Stimulated activated naive CD8-positive, alpha-beta T cell treated with anti-CD3 and anti-CD28 coated beads, Interleukin-15, Interleukin-2, amounts not matched to agents 100 U/mL and 50 U/mL, for 24 hours (primary cell): ENCODE data around the gene MAD1L1.

ENCODE experiments used
- ATAC-seq: fragments of 150-1000 bp; cut with Tn5 transposase; one replicate; pipeline ENCODE4 v1.10.0; 2021
- DNase-seq: peaks from one replicate; pipeline ENCODE4 v3.0.0; 2021

Gene MAD1L1

DNA sequence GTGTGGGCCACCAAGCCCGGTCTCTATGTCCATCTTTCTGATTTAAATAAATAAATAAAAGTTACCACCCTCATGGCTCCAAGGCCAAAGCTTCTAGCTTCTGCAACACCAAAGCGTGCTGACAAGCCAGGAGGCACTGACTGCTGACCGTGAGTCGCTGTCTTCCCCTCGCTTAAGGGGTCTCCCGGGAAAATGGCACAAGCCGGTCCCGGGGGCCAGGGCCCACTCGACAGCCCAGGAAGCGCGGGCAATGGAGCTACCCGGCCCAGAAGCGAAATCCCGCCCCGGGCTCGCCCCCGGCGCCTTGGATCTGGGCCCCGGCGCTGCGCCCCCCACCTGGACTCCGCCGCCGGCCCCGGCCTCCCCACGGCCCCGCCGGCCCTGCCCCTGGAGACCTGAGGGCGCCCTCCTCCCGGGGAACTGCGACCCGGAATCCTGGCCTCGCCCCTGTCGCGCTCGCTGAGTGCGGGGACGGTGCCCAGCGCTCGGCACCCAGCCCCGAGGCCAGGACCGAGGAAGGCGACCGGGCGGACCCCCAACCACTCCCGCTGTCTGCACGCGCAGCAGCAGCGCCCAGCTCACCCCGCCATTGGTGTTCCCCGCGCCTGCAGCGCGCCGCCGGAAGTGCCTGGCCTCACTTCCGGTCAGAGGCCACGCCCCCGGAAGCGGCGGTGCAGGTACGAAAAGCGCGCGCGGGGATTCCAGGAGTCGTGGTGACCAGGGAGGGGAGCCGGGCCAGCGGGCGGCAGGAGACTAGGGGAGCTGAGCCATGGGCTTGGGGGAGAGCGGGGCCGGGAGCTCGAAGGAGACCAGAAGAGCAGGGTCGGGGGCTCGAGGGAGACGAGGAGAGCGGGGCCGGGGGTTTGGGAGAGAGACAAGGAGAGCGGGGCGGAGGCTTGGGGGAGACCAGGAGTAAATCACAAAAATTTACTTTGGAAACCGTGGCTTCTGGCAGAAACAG, 9.1 kb upstream of the MAD1L1 start, which contains the start of the genes MRM2 and NUDT1:
Gene MRM2, minus strand, starts transcription at position 626 of the 961 bp plus-strand sequence. Its CDS starts 36 bp downstream, at position 590.
Gene NUDT1, plus strand, starts transcription at position 647 of the 961 bp plus-strand sequence. CDS start 2,349 bp downstream, outside the sequence.
- DNase-seq, result peak; percentile 90
- peak; percentile 75 for ATAC-seq

DNA sequence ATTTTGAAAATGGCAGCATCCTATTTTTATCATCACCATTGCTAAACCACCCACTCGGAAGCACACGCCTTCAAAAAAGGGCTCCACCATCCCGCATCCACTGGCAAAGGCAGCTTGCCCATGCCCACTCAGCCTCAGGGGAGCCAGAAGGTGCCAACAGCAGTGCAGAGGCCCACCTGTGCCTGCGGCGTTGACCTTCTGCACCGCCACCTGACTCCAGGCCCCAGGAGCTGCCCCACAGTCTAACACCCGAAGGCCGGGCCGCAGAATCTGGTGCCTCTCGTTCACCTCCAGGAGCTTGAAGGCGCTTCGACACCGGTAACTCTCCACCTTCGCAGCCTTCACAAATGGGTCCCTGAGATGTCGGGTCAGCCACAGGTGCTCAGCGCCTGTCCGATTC, 6.5 kb upstream of the MAD1L1 start:
- no peak for DNase-seq
- ATAC-seq, result no peak

GRCh38 chr7:2237109-2237602, 4.4 kb upstream of the MAD1L1 start:
- DNase-seq (no peak), ATAC-seq (no peak)

DNA sequence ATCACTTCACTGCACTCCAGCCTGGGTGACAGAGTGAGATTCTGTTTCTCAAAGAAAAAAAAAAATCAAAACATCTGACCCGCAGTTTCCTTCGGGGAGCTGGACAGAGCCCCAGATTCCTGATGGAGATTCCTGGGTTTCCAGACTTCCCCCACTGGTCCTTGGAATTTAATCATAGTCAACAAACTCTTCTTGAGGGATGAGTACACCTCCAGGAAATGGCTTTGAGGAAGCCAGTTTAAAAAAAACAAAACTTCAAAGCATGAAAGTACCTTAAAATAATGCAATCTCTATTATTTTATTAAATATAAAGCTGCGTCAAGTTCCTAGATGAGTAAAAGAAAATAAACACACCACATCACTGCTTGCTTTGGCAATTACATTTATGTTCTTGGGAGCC, 1.2 kb upstream of the MAD1L1 start:
- no peak for ATAC-seq
- DNase-seq, result no peak

- ATAC-seq, result peak; percentile 44
- peak; percentile 49 for DNase-seq
Measured at GRCh38 chr7:2231992-2232765, 566 bp downstream of the MAD1L1 start.

GRCh38 chr7:2230882-2231281, 1.9 kb downstream of the MAD1L1 start:
- no peak for ATAC-seq
- no peak for DNase-seq

GRCh38 chr7:2230226-2230625, 2.5 kb downstream of the MAD1L1 start:
- ATAC-seq, result no peak
- no peak for DNase-seq

GRCh38 chr7:2229467-2229866, 3.3 kb downstream of the MAD1L1 start:
- DNase-seq (no peak), ATAC-seq (no peak)

- DNase-seq (no peak), ATAC-seq (no peak)
Measured at GRCh38 chr7:2228921-2229320, 3.8 kb downstream of the MAD1L1 start.

- DNase-seq (no peak), ATAC-seq (no peak)
Measured at GRCh38 chr7:2227699-2228098, 5.0 kb downstream of the MAD1L1 start.

GRCh38 chr7:2225830-2226229, 6.9 kb downstream of the MAD1L1 start:
- no peak for DNase-seq
- ATAC-seq, result no peak

- DNase-seq (no peak), ATAC-seq (no peak)
Measured at GRCh38 chr7:2225336-2225735, 7.4 kb downstream of the MAD1L1 start.

DNA sequence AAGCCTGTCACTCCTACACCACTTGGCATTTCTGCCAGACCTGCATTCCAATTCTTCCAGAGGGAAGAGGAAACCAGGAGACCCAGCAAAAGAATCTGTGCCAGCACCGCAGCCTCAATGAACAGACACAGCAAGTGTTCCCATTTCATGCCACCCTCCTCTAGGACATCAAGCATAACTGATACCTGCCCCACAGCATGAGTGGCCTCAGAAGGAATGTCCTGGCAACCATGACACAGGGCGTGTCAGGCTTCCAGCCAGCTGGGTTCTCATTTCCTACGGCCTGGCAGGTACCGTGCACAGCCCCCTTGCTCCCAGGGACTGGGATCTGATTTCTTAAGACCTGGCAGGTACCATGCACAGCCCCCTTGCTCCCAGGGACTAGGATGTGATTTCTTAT, 7.8 kb downstream of the MAD1L1 start:
- no peak for ATAC-seq
- no peak for DNase-seq

GRCh38 chr7:2224491-2224928, 8.2 kb downstream of the MAD1L1 start:
- ATAC-seq, result no peak
- DNase-seq, result no peak

GRCh38 chr7:2223321-2223720, 9.4 kb downstream of the MAD1L1 start:
- DNase-seq (no peak), ATAC-seq (no peak)

DNA sequence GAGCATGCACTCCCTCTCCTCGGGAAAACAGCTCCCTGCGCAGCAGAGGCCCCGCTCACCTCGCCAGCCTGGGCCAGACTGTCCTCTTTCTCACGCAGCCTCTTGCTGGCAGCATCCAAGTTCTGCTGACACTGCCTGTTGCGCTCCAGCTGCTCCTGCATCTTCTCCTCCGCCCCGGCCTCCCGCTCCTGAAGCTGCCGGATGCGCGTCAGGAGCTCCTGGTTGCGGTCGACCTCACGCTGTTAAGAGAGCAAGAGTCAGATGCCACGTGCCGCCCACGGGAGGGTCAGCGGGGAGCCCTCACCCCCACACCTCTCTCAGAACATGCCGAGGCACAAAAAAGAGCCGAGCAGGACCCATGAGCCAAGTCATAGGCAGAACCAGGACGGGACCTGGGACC, 10.2 kb downstream of the MAD1L1 start:
- ATAC-seq, result no peak

GRCh38 chr7:2220954-2221353, 11.8 kb downstream of the MAD1L1 start:
- ATAC-seq, result no peak
- DNase-seq, result no peak

More for the DNA sequence above, 10.2 kb downstream of the MAD1L1 start:
- DNase-seq, result no peak

DNA sequence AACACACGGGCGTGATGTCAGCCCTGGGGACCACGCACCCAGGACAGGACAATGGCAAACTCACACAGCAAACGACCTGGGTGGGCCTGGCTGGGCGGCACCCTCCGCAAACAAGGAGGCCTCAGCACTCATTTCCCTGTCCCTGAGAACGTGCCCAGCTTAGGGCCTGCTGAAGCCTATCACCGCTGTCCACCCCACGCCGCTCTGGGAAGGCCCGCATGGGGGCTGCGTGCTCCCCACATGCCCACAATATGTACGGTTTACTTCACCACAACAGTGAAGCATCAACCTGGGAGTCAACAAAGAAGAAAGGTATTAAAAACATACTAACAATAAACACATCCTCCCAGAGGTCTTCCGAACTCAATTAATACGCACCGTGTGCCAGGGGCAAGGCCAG, 12.2 kb downstream of the MAD1L1 start:
- ATAC-seq (no peak), DNase-seq (no peak)

- DNase-seq (no peak), ATAC-seq (no peak)
Measured at GRCh38 chr7:2220030-2220429, 12.7 kb downstream of the MAD1L1 start.

DNA sequence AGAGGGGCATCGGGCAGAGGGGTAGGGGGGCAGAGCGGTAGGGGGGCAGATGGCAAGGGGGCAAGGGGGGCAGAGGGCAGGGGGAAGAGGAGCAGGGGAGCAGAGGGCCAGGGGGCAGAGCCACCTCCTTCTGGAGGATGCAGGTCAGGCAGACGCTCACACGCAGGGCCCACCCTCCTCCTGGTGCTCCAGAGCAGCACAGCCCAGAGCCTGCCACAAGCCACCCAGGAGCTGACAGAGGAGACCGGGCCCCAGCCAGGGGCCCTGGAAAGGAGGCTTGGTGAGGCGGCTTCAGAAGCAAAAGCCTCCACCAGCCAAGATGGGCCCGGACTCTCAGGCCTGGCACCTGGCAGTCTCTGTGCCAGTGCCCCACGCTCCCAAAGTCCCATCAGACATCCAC, 13.1 kb downstream of the MAD1L1 start:
- ATAC-seq (no peak), DNase-seq (no peak)

- no peak for ATAC-seq
- no peak for DNase-seq
Measured at GRCh38 chr7:2219136-2219535, 13.6 kb downstream of the MAD1L1 start.

DNA sequence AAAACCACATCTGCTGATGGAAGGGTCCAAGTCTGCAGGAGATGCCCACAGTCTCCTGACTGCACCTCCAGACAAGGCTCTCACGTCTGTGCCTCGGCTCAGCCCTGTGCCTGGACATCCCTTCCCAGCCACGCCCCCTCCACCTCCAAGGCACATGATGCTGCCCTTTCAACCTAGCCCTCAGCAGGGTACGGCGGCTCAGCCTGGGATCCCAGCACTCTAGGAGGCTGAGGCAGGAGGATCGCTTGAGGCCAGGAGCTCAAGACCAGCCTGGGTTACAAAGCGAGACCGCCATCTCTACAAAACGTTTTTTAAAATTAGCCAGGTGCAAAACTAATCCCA, 14.3 kb downstream of the MAD1L1 start:
- ATAC-seq (no peak), DNase-seq (no peak)
